ENCODE data around the gene CRY1. TPM values are rescaled to one million over a fixed set of nuclear protein-coding genes. Genes with fewer than 3 reads are reported as not detected.
"Not testable (repeated sequence)": the region's sequence is repeated elsewhere in the genome, so short reads cannot be mapped to it uniquely, and the experiment has no call there.

The CRY1 gene
- total RNA-seq, 2 donors from 2014 or later = 17.4 to 31.0 TPM

GRCh38 chr12:107111314-107111713, 18.0 kb upstream of the CRY1 start:
- no peak for DNase-seq (ENCODE audit: low spot score)
- intact Hi-C loops (cut with DNase I) = no loop called here

DNA sequence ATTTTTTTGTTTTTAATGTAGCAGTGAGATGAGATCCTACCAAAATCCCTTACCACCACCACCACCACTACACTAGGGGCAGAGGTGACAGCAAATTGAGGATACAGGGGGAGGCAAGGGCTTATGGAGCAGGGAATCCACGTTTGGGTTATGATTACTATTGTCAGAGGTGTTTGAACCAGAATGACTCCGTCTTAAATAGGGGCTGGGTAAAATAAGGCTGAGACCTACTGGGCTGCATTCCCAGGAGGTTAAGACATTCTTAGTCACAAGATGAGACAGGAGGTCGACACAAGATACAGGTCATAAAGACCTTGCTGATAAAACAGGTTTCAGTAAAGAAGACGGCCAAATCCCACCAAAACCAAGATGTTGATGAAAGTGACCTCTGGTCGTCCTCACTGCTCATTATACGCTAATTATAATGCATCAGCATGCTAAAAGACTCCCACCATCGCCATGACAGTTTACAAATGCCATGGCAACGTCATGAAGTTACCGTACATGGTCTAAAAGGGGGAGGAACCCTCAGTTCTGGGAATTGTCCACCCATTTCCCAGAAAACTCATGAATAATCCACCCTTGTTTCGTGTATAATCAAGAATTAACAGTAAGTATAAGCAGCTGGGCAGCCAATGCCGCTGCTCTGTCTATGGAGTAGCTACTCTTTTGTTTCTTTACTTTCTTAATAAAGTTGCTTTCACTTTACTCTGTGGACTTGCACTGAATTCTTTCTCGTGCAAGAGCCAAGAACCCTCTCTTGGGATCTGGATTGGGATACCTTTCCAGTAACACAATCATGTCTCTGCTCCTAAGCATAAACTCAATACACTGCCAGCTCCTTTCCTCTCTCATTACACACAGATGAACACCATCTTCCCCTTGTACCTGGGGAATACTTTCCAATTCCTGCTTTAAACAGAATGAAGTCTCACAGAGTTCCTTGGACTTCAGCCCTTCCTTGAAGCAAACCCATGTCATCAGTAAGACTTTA, 16.7 kb upstream of the CRY1 start:
- intact Hi-C loops (cut with DNase I) = no loop called here
- no peak for DNase-seq (ENCODE audit: low spot score)

DNA sequence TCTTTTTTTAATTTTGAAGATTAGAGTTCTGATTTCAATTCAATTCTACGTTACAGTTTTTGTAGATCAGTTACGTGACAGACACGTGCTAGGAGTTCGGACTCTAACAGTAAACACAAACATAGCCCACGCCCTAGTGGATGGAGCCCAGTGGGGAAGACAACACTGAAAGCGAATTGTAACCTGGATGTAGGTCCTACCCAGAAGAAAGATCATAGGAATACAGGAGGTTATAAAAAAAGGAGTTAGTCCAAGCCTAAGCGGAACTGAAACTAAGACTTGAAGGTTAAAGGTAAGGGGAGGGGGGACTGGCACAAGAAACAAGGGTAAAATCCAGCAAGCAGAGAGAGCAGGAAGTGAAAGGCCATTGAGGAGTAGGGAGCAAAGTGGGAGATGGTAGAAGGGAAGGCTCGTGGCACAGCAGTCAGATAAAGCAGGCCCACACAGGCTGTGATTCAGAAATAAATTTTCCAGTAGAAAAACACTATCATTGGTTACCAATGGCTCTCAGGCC, 15.7 kb upstream of the CRY1 start:
- intact Hi-C loops (cut with DNase I) = no loop called here

GRCh38 chr12:107108366-107108765, 15.0 kb upstream of the CRY1 start:
- DNase-seq (ENCODE audit: low spot score); intact Hi-C loops (cut with DNase I): not testable (repeated sequence)

More for the DNA sequence above, 15.7 kb upstream of the CRY1 start:
- no peak for DNase-seq (ENCODE audit: low spot score)

- intact Hi-C loops (cut with DNase I) = no loop called here
- no peak for DNase-seq (ENCODE audit: low spot score)
Measured at GRCh38 chr12:107107381-107107780, 14.0 kb upstream of the CRY1 start.

GRCh38 chr12:107106241-107107025, 13.1 kb upstream of the CRY1 start:
- intact Hi-C loops (cut with DNase I) = no loop called here
- no peak for DNase-seq (ENCODE audit: low spot score)

DNA sequence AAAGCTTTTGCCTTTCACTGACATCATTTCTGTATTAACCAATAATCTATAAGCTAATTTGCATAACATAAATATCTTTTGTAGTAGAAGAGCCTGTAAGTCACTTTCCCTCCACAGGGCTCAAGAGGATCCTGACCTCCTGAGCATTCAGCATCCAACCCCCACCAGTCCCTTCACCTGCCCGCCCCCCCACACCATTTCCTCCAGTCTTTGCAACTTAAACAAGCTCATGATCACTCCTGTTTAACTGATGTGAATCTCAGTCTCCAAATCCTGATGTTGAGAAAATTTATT, 12.0 kb upstream of the CRY1 start:
- intact Hi-C loops (cut with DNase I) = no loop called here
- DNase-seq (ENCODE audit: low spot score) = no peak

GRCh38 chr12:107103516-107103915, 10.2 kb upstream of the CRY1 start:
- no peak for DNase-seq (ENCODE audit: low spot score)
- intact Hi-C loops (cut with DNase I) = no loop called here

- no peak for DNase-seq (ENCODE audit: low spot score)
- intact Hi-C loops (cut with DNase I) = no loop called here
Measured at GRCh38 chr12:107103097-107103496, 9.7 kb upstream of the CRY1 start.

DNA sequence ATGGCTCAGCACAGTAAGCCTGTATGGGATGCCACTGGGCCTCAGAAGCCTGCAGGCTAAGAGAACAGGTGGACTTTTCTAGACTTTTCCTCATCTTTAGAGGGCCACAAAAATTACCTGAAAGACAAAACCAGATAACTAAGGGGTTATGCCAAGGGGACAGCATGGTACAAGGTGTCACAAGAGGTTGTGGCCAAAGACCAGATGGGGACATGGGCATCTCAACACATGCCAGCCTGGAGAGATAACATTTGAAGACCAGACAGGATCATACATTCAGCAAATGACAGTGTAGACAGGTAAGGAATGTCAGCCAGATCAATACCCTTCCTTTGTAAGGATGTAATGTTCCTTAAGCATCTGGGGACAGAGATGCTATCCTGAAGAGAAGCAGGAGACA, 8.9 kb upstream of the CRY1 start:
- intact Hi-C loops (cut with DNase I) = no loop called here
- no peak for DNase-seq (ENCODE audit: low spot score)

DNA sequence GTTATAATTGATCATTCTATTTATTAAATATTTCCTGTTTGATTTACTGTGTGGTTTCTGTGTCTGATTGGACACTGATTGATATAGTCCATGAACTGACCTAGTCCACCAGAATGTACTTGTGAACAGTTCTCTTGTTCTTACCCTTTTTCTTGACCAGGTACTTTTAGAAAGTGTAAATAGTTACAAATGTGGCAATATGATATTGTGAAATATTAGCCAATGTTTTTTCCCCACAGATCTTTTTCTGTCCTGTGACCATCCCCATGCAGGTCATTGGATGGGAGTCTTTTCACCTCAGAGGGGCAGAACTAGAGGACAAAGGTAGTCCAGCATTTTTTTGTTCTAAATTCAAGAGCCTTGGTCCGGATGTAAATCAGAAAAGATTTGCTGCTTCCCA, 8.3 kb upstream of the CRY1 start:
- DNase-seq (ENCODE audit: low spot score) = no peak
- intact Hi-C loops (cut with DNase I) = no loop called here

GRCh38 chr12:107099917-107100316, 6.6 kb upstream of the CRY1 start:
- DNase-seq (ENCODE audit: low spot score) = no peak
- intact Hi-C loops (cut with DNase I) = loop anchor here in 1 of 2 donors (10.0 kb wide), 1 partner anchor 145 kb away; the partner anchor contains the start of gene TMEM263

GRCh38 chr12:107096571-107096970, 3.2 kb upstream of the CRY1 start:
- intact Hi-C loops (cut with DNase I) = loop anchor here in 1 of 2 donors (10.0 kb wide), 1 partner anchor 142 kb away; the partner anchor contains the start of gene TMEM263
- no peak for DNase-seq (ENCODE audit: low spot score)

- DNase-seq (ENCODE audit: low spot score) = no peak
- intact Hi-C loops (cut with DNase I) = loop anchor here in 1 of 2 donors (10.0 kb wide), 1 partner anchor 139 kb away; the partner anchor contains the start of gene TMEM263
Measured at GRCh38 chr12:107094183-107094448, 767 bp upstream of the CRY1 start.

DNA sequence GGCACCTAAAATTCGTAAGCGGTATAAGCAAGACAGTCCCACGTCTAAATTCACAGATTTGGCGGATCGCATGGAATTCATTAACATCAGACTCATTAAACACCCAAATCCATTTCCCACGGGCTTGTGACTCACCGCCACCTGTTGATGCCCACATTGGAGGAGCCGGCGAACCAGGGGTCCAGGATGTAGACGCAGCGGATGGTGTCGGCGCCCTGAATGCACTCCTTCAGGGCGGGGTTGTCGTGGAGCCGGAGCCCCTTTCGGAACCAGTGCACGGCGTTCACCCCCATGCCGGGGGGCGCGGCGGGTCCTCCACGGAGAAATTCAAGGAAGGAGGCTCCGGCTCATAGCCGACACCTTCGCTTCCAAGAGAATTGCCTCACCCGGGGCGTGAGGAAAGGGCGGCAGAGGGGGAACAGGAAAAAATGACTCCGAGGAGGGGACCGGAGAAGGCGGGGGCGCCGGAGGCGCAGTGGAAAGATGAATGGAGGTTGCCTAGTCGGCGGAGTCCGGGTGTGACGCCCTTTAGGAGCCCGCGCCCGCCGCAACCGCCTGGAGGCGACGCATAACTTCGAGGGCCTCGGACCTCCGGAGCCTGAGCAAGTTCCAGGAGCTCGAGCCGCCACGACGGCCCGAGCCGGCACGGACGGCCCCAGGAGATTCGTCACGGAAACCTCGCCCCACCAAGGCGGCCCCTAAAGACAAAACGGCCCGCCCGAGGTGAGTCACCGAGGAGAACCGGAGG, 506 bp downstream of the CRY1 start:
- intact Hi-C loops (cut with DNase I) = loop anchor here in 1 of 2 donors (10.0 kb wide), 1 partner anchor 138 kb away; the partner anchor contains the start of gene TMEM263
- no peak for DNase-seq (ENCODE audit: low spot score)

DNA sequence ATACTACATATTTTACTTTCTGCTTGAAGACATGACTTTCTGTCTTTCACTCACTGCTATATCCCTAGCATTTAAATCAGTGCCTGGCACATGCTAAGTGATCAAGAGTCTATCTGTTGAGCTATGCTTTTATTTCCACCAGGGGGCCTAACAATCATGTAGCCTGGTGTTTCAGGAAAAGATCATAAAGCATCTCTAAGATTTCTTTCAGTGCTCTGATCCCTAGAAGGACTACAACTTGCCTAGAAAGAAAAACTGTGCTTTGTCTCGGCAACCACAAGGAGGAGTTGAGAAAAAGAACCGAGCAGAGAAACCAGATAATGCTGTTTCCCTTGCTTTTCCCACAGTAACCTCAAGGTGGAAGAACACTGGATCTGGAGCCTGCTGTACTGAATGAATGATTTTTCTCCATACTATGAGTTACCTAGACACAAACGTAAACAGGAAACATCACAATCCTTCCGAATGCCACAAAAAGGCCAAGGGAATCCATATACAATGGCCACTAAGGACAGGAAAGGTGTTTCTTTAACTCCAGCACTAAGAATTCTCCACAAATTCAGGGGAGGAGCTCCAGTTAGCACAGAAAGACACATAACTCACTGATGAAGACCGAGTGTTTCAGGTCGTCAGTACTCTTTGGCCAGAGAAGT, 1.2 kb downstream of the CRY1 start:
- intact Hi-C loops (cut with DNase I) = loop anchor here in 1 of 2 donors (10.0 kb wide), 1 partner anchor 137 kb away; the partner anchor contains the start of gene TMEM263
- no peak for DNase-seq (ENCODE audit: low spot score)

GRCh38 chr12:107091381-107091780, 2.0 kb downstream of the CRY1 start:
- DNase-seq (ENCODE audit: low spot score) = no peak
- intact Hi-C loops (cut with DNase I) = loop anchor here in 1 of 2 donors (10.0 kb wide), 1 partner anchor 137 kb away; the partner anchor contains the start of gene TMEM263

DNA sequence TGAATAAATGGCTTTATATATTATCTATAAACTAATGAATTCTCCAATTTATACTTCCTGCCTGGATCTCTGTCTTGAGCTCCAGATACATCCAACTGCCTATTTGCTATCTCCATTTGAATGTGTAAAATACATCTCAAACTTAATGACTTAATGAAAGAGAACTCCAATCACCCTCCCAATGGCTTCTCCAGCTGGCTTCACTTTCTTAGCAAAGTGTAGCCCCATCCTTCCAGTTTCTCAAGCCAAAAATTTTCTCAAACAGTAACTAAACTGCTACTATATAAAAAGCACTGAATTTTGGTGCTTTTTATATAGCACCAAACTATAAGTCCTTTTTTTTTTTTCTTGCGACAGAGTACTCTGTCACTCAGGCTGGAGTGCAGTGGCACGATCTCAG, 2.6 kb downstream of the CRY1 start:
- intact Hi-C loops (cut with DNase I) = loop anchor here in 1 of 2 donors (10.0 kb wide), 1 partner anchor 136 kb away; the partner anchor contains the start of gene TMEM263
- DNase-seq (ENCODE audit: low spot score) = no peak

- no peak for DNase-seq (ENCODE audit: low spot score)
- intact Hi-C loops (cut with DNase I) = no loop called here
Measured at GRCh38 chr12:107088912-107089311, 4.4 kb downstream of the CRY1 start.

All from posterior vena cava (tissue), 2 donors.